Bronchial epithelial cell (primary cell): ENCODE measurements around the gene GRIA4. TPM values are rescaled to one million over a fixed set of nuclear protein-coding genes. Genes with fewer than 3 reads are reported as not detected.

Experiments used
- DNase-seq: peaks from one replicate; pipeline ENCODE4 v3.0.0-alpha.2; 2010; ENCODE audit warnings: low read depth
- FAIRE-seq: peaks from 2 replicates; lab custom pipeline; 2011; peaks lifted over from hg19 to GRCh38; lab: Jason Lieb, UNC
- H3K27me3 ChIP-seq: 2 replicates; pipeline ENCODE4 v1.5.1; 2011; ENCODE audit warnings: low read length; ENCODE audit not compliant: control insufficient read depth, insufficient read depth
- H3K36me3 ChIP-seq: 2 replicates; pipeline ENCODE4 v1.5.1; 2011; ENCODE audit warnings: low read length; ENCODE audit not compliant: control insufficient read depth, insufficient read depth
- H3K4me3 ChIP-seq: 2 replicates; pipeline ENCODE4 v1.5.1; 2011; ENCODE audit warnings: mild to moderate bottlenecking, low read depth, low read length, control low read depth
- total RNA-seq: library from RNA; depleted of rRNA; stranded (reverse); fragments of >200 nt; gene quantifications from 2 replicates; pipeline ENCODE4 v1.2.1, GENCODE V29; 2014
- TF ChIP-seq, protein P1 (sequence below): IDR thresholded peaks from 2 replicates; pipeline ENCODE4 v1.5.1; 2011; ENCODE audit warnings: mild to moderate bottlenecking, moderate library complexity, low read length, control low read depth, inconsistent platforms; ENCODE audit not compliant: insufficient read depth, severe bottlenecking

Gene GRIA4
- total RNA-seq, 1 donor from 2014 or later = not detected

DNA sequence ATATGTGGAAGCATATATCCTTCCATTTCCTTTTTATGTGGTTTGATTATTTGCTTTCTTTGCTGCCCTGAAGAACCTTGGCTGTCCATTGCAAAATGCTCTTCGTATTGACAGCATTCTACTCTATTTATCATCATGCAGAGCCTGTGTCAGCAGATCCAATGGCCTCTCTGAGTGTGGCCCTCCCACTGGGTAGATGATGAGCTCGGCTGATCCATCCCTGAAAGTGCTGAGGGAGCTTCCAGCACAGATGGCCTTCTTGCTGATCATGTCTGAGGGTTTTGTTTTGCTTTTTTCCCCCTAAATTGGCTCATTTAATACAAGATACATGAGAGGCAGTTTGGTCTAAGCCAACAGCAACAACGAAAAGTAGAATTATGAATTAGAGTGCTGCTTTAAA lies 181.0 kb downstream of the GRIA4 start:
- H3K27me3 ChIP-seq = no peaks in the 10 kb centered on the region
- DNase-seq (no peak), FAIRE-seq (no peak)

DNA sequence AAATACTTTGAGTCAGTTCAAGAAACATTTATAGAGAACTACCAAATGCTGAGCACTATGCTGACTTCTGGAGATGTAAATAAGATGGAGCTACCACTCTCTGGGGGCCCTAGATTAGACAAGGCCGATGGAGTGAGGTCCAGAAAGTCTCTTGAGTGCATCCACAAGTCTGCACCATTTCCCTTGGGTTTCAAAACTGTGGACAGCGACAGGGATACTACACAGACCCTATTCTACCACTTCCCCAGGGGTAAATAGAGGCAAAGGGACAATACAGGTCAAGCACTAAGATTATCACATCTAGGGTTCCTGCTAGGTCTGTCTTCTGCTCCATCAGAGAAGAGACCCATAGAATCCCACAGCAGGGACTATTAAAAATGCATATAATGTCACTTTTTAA lies 183.2 kb downstream of the GRIA4 start:
- TF ChIP-seq, protein P1, sequence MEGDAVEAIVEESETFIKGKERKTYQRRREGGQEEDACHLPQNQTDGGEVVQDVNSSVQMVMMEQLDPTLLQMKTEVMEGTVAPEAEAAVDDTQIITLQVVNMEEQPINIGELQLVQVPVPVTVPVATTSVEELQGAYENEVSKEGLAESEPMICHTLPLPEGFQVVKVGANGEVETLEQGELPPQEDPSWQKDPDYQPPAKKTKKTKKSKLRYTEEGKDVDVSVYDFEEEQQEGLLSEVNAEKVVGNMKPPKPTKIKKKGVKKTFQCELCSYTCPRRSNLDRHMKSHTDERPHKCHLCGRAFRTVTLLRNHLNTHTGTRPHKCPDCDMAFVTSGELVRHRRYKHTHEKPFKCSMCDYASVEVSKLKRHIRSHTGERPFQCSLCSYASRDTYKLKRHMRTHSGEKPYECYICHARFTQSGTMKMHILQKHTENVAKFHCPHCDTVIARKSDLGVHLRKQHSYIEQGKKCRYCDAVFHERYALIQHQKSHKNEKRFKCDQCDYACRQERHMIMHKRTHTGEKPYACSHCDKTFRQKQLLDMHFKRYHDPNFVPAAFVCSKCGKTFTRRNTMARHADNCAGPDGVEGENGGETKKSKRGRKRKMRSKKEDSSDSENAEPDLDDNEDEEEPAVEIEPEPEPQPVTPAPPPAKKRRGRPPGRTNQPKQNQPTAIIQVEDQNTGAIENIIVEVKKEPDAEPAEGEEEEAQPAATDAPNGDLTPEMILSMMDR = no peak
- H3K27me3 ChIP-seq = no peaks in the 10 kb centered on the region
- no peaks in the 10 kb centered on the region for H3K36me3 ChIP-seq
- FAIRE-seq = no peak
- DNase-seq = no peak
- no peak overlapping the region for H3K4me3 ChIP-seq

More for the DNA sequence above, 181.0 kb downstream of the GRIA4 start:
- Histone ChIP-seq H3K36me3 (no peaks in the 10 kb centered on the region), H3K4me3 (no peak overlapping the region)
- TF ChIP-seq, protein P1 = no peak

DNA sequence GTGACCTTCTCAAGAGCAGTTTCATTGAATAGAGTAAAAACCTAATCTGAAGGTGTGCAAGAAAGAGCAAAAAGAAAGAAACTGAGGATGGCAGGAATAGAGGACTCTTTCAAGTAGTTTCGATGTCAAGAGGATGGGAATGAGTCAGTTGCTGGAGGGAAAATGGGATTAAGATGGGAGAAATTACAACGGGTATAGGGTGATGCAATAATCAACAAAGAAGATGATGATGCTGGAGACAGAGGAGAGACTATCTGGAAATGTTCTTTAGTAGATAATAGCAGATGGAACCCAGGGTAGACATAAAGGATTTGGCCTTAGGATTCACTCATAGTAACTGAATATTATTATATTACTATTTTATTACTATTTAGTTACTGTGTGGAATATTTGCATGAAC lies 189.4 kb downstream of the GRIA4 start:
- DNase-seq (peak; percentile 10), FAIRE-seq (no peak)
- no peaks in the 10 kb centered on the region for H3K27me3 ChIP-seq
- no peaks in the 10 kb centered on the region for H3K36me3 ChIP-seq
- TF ChIP-seq, protein P1 = no peak
- no peak overlapping the region for H3K4me3 ChIP-seq

DNA sequence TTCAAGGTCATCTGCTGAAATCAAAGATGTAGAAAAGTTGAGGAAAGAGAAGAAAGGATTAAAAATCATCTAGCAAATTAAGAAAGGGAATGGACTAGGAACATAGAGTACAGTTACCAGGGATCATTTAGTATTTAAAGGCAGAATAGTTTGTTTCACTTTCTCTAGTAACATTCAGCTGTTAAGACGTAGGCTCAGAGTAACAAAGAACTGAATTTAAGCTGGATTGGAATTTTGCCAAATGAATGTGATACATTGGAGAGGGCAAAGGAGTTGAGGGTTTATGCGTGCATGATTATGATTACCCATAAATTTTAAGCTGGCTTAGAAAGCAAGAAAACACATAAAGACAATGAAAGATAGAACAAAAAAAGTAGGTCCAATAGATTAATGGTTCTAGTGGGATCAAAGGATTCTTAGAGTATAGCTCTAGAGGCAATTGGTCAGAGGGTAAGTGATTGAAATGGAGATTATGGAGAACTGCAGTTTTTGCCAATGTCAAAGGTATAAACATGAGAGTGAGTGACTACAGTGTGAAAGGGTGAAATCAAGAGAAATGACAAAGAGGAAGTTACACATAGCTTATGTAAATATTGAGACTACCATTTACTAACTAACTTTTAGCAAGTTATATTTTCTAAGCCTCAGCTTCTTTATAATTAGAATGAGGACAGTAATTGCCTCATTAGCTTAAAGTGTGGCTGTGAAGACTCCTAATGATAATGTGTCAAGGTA lies 190.0 kb downstream of the GRIA4 start:
- DNase-seq = peak; percentile 28
- Histone ChIP-seq H3K36me3 (no peaks in the 10 kb centered on the region), H3K27me3 (no peaks in the 10 kb centered on the region), H3K4me3 (no peak overlapping the region)
- no peak for FAIRE-seq
- TF ChIP-seq, protein P1 = no peak

DNA sequence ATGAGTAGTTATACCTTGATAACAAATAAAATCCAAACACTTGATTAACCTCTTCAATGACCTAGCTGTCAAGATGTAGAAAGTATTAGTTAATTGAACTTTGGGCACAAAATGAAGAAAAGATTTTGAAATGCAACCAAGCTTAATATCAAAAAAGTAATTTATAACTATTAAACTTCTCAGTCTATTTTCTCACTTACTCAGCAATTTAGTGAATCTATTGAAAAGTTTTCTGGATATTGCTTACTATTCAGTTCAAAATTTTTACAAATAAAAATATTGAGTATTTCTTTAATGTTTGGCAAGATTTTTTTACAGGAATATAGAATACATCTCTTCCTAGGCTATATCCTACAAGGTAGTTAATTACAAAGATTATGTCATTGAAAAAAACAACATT lies 192.5 kb downstream of the GRIA4 start:
- TF ChIP-seq, protein P1 = no peak
- Histone ChIP-seq H3K4me3 (no peak overlapping the region), H3K27me3 (no peaks in the 10 kb centered on the region), H3K36me3 (no peaks in the 10 kb centered on the region)
- FAIRE-seq (no peak), DNase-seq (no peak)

DNA sequence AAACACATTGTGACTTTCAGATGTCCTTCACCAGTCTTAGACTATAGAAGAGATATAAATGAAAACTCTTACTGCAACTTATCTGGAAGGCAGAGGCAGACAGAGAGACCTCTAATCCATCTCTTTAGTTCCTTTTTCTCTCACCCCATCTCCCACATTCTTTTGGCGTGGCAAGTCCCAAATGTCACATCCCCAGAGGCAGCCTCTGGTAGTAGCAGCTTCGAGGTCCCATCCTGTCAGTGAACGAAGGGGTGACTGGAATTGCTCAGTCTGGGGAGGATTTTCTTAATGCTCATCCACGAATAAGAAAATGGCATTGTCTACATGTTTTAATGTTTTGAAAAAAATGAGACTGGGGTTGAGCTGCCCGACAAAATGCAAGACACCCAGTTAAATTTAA lies 201.4 kb downstream of the GRIA4 start:
- Histone ChIP-seq H3K27me3 (no peaks in the 10 kb centered on the region), H3K4me3 (no peak overlapping the region), H3K36me3 (no peaks in the 10 kb centered on the region)
- no peak for FAIRE-seq
- DNase-seq = no peak
- TF ChIP-seq, protein P1 = no peak
